UCSD-AML1 (cell line): ENCODE measurements around the gene CBFA2T2.
"Not testable (repeated sequence)": the region's sequence is repeated elsewhere in the genome, so short reads cannot be mapped to it uniquely, and the experiment has no call there.

Experiments used
- DNase-seq: peaks from one replicate; lab custom pipeline; 2025; ENCODE audit not compliant: unreplicated experiment; lab: John Stamatoyannopoulos, UW

CBFA2T2 gene

GRCh38 chr20:33490023-33490933 is at the start of gene CBFA2T2:
CBFA2T2 (plus strand) TSS chr20:33490096; CDS start chr20:33490268, 172 bp downstream.
- DNase-seq: no peak

- DNase-seq: not testable (repeated sequence)
Observed at GRCh38 chr20:33440562-33440961, 49.3 kb upstream of the CBFA2T2 start.

- no peak for DNase-seq
Observed at GRCh38 chr20:33441142-33441955, 48.5 kb upstream of the CBFA2T2 start.

- DNase-seq: no peak
Observed at GRCh38 chr20:33442136-33443005, 47.5 kb upstream of the CBFA2T2 start.

- no peak for DNase-seq
Observed at GRCh38 chr20:33443006-33443511, 46.8 kb upstream of the CBFA2T2 start.

DNA sequence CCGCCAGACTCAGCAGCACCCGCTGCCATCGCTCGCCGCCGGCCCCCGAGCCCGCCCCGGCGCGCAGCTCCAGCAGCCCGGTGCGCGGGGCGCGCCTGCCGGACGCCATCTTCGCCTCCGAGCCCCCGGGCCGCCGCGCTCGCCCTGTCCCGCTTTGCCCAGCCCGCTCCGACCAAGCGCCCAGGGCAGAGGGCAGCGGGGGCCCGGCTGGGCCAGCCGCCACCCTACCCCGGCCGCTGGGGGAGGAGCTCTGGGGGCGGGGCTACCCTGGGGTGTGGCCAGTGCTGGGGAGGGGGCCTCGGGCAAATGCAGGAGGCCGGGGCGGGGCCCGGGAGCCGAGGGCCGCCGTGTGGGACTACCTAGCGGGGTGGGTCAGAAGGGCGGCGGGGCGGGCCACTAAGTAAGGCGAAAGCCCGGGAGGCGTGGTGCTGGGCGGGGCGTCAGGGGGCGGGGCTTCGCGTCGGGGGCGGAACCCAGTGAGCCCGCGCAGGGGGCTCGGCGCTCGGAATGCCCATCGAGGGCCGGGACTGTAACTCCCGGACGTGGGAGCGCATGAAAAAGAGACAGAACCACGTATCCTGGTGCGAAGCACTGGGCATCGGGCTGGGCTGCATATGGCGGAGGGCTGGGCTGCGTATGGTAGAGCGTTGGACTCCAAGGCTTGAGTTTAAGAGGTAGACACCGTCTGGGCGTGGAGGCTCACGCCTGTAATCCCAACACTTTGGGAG is 46.2 kb upstream of the CBFA2T2 start, which contains the start of gene SNTA1:
TSS of gene SNTA1 (minus strand) at position 252 of the 728 bp plus-strand sequence. CDS start at position 109, 143 bp downstream.
- DNase-seq: peak; percentile 87

GRCh38 chr20:33444797-33445560 is 44.9 kb upstream of the CBFA2T2 start:
- no peak for DNase-seq

GRCh38 chr20:33445881-33446625 is 43.8 kb upstream of the CBFA2T2 start:
- no peak for DNase-seq

- no peak for DNase-seq
Observed at GRCh38 chr20:33450867-33451266, 39.0 kb upstream of the CBFA2T2 start.

DNA sequence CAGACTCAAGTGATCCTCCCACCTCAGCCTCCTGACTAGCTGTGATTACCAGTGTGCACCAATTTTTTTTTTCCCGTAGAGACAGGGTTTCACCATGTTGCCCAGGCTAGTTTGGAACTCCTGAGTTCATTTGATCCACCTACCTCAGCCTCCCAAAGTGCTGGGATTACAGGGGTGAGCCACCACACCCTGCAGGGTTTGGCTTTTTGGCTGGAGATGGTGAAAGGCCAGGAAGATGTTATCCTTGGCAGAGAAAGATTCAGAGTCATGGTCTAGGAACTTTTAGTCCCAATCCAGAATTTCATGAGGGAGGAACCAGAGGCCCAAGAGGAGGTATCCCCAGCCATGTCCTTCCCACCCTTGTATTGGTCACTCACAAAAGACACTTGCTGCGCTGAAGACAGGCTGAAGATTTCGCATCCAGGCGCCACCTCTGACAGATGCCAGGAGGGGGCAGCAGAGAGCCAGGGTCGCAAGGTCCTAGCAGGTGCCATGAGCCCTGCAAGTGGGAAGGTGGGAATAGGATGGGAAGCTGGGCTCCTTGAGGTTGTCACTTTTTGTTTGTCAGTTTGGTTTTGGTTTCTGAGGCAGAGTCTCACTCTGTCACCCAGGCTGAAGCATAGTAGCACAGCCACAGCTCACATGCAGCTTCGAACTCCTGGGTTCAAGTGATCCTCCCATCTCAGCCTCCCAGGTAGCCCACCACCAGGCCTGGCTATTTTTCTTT is 32.8 kb upstream of the CBFA2T2 start:
- peak; percentile 78 for DNase-seq

- no peak for DNase-seq
Observed at GRCh38 chr20:33459599-33459998, 30.3 kb upstream of the CBFA2T2 start.

DNA sequence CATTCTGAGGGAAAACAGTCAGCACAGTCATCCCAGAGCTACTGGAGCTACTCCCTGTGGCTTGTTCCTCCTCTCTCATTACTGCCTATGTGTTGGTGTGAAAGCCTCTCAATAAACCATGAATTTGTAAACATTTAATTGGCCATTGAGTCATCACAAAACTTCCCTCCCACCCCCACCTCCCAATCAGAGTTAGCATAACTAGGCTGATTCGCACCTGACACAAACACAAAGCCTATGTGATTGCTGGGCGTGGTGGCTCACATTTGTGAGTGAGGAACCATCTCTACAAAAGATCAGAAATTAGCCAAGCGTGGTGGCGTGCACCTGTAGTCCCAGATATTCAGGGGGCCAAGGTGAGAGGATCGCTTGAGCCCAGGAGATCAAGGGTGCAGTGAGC is 29.2 kb upstream of the CBFA2T2 start:
- no peak for DNase-seq

DNA sequence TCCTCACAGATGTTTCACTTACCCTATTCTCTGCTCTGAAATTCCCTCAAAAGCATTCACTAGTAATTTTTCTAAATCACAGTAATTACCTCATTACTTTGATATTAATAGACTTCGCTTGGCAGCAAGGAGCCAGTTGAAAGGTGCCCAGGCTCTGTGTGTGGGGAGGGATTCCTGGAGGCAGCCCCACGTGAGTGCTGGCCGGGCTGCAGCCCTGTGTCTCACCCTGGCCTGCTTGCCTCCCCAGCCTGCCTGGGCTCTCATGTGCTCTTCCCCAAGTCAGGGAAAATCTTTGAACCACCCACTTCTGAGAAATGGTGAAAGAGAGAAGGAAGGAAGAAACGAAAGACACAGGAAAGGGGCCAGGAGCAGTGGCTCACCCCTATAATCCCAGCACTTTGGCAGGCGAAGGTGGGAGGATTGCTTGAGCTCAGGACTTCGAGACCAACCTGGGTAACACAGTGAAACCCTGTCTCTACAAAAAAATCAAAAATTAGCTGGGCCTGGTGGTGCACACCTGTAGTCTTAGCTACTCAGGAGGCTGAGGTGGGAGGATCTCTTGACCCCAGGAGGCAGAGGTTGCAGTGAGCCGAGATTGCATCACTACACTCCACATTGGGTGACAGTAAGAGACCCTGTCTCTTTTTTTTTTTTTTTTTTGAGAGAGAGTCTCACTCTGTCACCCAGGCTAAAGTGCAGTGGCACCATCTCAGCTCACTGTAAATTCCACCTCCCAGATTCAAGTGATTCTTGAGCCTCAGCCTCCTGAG is 26.4 kb upstream of the CBFA2T2 start:
- DNase-seq: no peak

GRCh38 chr20:33464759-33465158 is 25.1 kb upstream of the CBFA2T2 start:
- DNase-seq: not testable (repeated sequence)

DNA sequence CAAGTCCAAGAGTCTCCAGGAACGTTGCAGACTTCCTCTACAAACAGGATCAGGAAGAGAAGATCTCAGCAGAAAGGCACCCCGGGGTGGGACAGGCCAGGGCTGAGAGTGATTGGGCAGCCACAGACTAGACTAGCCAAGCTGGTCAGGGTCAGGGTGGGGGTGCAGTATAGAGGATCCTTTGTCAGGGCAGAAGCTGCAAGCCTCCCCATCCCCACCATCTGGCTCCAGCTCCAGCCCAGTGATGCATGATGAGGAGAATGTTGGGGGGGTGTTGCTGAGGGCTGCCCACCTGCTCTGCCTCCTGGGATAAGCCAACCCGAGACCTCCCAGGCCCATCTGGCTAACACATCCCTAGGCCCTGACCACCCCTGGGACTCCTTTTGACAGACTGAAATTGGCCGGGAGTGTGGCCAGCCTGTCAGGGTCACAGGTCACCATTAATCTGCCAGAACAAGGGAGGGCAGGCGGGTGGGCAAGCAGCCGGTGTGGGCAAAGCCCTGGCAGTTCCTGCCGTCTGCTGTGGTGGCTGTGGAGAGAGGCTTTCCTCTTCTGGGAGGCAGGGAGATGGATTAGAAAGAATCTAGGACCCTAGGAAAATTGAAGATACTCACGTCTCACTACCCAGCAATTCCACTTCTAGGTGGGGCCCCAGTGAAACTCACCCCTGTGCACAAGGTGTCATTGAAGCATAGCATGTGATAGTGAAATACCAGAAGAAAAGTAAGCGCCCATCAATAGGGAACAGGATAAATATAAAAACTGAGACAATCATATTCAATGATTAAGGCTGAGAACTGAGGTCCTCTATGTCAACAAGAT is 24.2 kb upstream of the CBFA2T2 start:
- no peak for DNase-seq

- DNase-seq: no peak
Observed at GRCh38 chr20:33466303-33466646, 23.6 kb upstream of the CBFA2T2 start.
